Tibial nerve (tissue), 4 donors: ENCODE measurements around the gene PLXNB2. TPM values are rescaled to one million over a fixed set of nuclear protein-coding genes. Genes with fewer than 3 reads are reported as not detected.

ENCODE experiments used
- DNase-seq, 2 donors: peaks; one replicate each; pipeline ENCODE4 v3.0.0-alpha.2; 2019; ENCODE audit warnings: low spot score in 2 of 2
- H3K27ac ChIP-seq, 4 donors: fragments of 200-600 bp; sonication (generic) in 3 of 4; one replicate each; pipeline ENCODE4 v1.5.1; 2017 to 2019; ENCODE audit warnings: mild to moderate bottlenecking in 1 of 4
- H3K27me3 ChIP-seq, 2 donors: fragments of 200-600 bp; sonication (generic) in 1 of 2; one replicate each; pipeline versions ENCODE4 v1.5.1 to v1.6.0; 2017 to 2019
- H3K36me3 ChIP-seq, 3 donors: fragments of 200-600 bp; sonication (generic); one replicate each; pipeline ENCODE4 v1.5.1; 2018 to 2019
- H3K4me1 ChIP-seq, 4 donors: fragments of 200-600 bp; sonication (generic) in 3 of 4; one replicate each; pipeline ENCODE4 v1.5.1; 2017 to 2019
- H3K4me3 ChIP-seq, 4 donors: fragments of 200-600 bp; sonication (generic) in 3 of 4; one replicate each; pipeline ENCODE4 v1.5.1; 2017 to 2019; ENCODE audit warnings: mild to moderate bottlenecking in 1 of 4, moderate library complexity in 1 of 4
- H3K9me3 ChIP-seq, 4 donors: fragments of 200-600 bp; sonication (generic) in 3 of 4; one replicate each; pipeline ENCODE4 v1.5.1; 2017 to 2019
- CTCF ChIP-seq, 5 experiments: fragments of 200-600 bp in 3 of 5; fragments of 450-650 bp in 2 of 5; sonication (generic) in 3 of 5; IDR thresholded peaks; one replicate each; pipeline ENCODE4 v1.5.1; 2016 to 2019; ENCODE audit warnings: antibody characterized with exemption in 5 of 5, mild to moderate bottlenecking in 3 of 5, moderate library complexity in 2 of 5
- EP300 ChIP-seq, 2 donors: sonication (generic); formaldehyde crosslinking; IDR thresholded peaks; one replicate each; pipeline ENCODE4 v1.6.1; 2017; ENCODE audit warnings: antibody characterized with exemption in 2 of 2, mild to moderate bottlenecking in 1 of 2
- POLR2A ChIP-seq, 2 donors: fragments of 450-650 bp; IDR thresholded peaks; one replicate each; pipeline ENCODE4 v1.6.1; 2017; ENCODE audit warnings: antibody characterized with exemption in 2 of 2, mild to moderate bottlenecking in 2 of 2, moderate library complexity in 2 of 2
- WGBS, 2 donors: methylation state at CpG; one replicate each; pipeline ENCODE4 v1.1.5; 2018; 5-methylcytosine and 5-hydroxymethylcytosine counted together
- total RNA-seq, 4 donors: library from RNA; depleted of rRNA; stranded (reverse); fragments of >200 nt; gene quantifications; one replicate each; pipeline ENCODE4 v1.1.0, GENCODE V29; 2016

Gene PLXNB2
- total RNA-seq, 4 donors from 2014 or later, result 135 to 193 (median 165) TPM

- Histone ChIP-seq H3K27ac (peak overlapping the region; percentile 79 to 97 (median 86)), H3K27me3 (no peaks in the 10 kb centered on the region), H3K4me1 (peaks cover 8 to 56% (median 50%) of the 10 kb centered on the region in 4 donors), H3K9me3 (no peaks in the 10 kb centered on the region), H3K4me3 (peak overlapping the region in 1 of 4 donors; percentile 16), H3K36me3 (peaks cover 0 to 20% (median 0%) of the 10 kb centered on the region in 3 donors)
- 24 to 31% methylated on average over 12 to 14 of the region's 19 CpGs for WGBS, 2 donors
- TF ChIP-seq POLR2A (IDR thresholded peaks at IDR 0.05) (peak in 1 of 2 donors; percentile 42), EP300 (IDR thresholded peaks at IDR 0.05) (no peak), CTCF (IDR thresholded peaks at IDR 0.05) (no peak)
- no peak for DNase-seq
These were observed 597 bp upstream of the PLXNB2 start for GRCh38 chr22:50307890-50308596.

- Histone ChIP-seq H3K36me3 (peaks cover 0 to 2% (median 0%) of the 10 kb centered on the region in 3 donors), H3K4me1 (peaks cover 8 to 76% (median 70%) of the 10 kb centered on the region in 4 donors), H3K27ac (peak overlapping the region; percentile 86 to 97 (median 89)), H3K27me3 (no peaks in the 10 kb centered on the region), H3K9me3 (no peaks in the 10 kb centered on the region), H3K4me3 (peak overlapping the region; percentile 62 to 95 (median 82))
- WGBS, 2 donors, result 0% methylated on average over 18 to 20 of the region's 21 CpGs
- peak; percentile 53 to 59 for DNase-seq
- TF ChIP-seq EP300 (IDR thresholded peaks at IDR 0.05) (peak in 1 of 2 donors; percentile 55), CTCF (IDR thresholded peaks at IDR 0.05) (no peak), POLR2A (IDR thresholded peaks at IDR 0.05) (peak in 1 of 2 donors; percentile 21)
These were observed 1.4 kb downstream of the PLXNB2 start for GRCh38 chr22:50305923-50306566.

GRCh38 chr22:50305393-50305922, 2.0 kb downstream of the PLXNB2 start:
- TF ChIP-seq EP300 (IDR thresholded peaks at IDR 0.05) (no peak), CTCF (IDR thresholded peaks at IDR 0.05) (no peak), POLR2A (IDR thresholded peaks at IDR 0.05) (no peak)
- no peaks in the 10 kb centered on the region for H3K9me3 ChIP-seq
- no peak for DNase-seq
- peak overlapping the region; percentile 86 to 97 (median 89) for H3K27ac ChIP-seq
- no peaks in the 10 kb centered on the region for H3K36me3 ChIP-seq
- WGBS, 2 donors, result 45 to 51% methylated on average over 7 to 11 of the region's 14 CpGs
- H3K4me3 ChIP-seq, result peak overlapping the region; percentile 62 to 95 (median 82)
- H3K27me3 ChIP-seq, result no peaks in the 10 kb centered on the region
- peaks cover 8 to 82% (median 75%) of the 10 kb centered on the region in 4 donors for H3K4me1 ChIP-seq

- peaks cover 8 to 87% (median 82%) of the 10 kb centered on the region in 4 donors for H3K4me1 ChIP-seq
- TF ChIP-seq POLR2A (IDR thresholded peaks at IDR 0.05), result no peak
- DNase-seq, result no peak
- WGBS, 2 donors, result 29 to 31% methylated on average over 17 to 18 of the region's 22 CpGs
- H3K36me3 ChIP-seq, result no peaks in the 10 kb centered on the region
- H3K4me3 ChIP-seq, result peak overlapping the region; percentile 62 to 95 (median 82)
- H3K27ac ChIP-seq, result peak overlapping the region; percentile 86 to 97 (median 89)
- H3K27me3 ChIP-seq, result no peaks in the 10 kb centered on the region
- H3K9me3 ChIP-seq, result no peaks in the 10 kb centered on the region
These were observed 2.7 kb downstream of the PLXNB2 start for GRCh38 chr22:50304528-50305392.
